Neural crest cell (in vitro differentiated cells): Measurements from ENCODE around the gene UBE2H. TPM values are rescaled to one million over a fixed set of nuclear protein-coding genes. Genes with fewer than 3 reads are reported as not detected.

Experiments used
- DNase-seq: peaks from one replicate; pipeline ENCODE4 v3.0.0; 2021; ENCODE audit warnings: low read depth, mixed read lengths, low spot score
- H3K27ac Mint-ChIP-seq: one replicate; pipeline ENCODE4 v1.8.0; 2021; ENCODE audit warnings: mild to moderate bottlenecking, mixed read lengths; ENCODE audit not compliant: unreplicated experiment
- H3K27me3 Mint-ChIP-seq: 2 replicates; pipeline ENCODE4 v1.8.0; 2021; ENCODE audit warnings: low read depth, mild to moderate bottlenecking, mixed read lengths
- H3K36me3 Mint-ChIP-seq: 2 replicates; pipeline ENCODE4 v1.8.0; 2021; ENCODE audit warnings: low read depth, mild to moderate bottlenecking, mixed read lengths
- H3K4me1 Mint-ChIP-seq: 2 replicates; pipeline ENCODE4 v1.8.0; 2021; ENCODE audit warnings: mixed read lengths
- H3K4me3 Mint-ChIP-seq: one replicate; pipeline ENCODE4 v1.8.0; 2021; ENCODE audit warnings: mild to moderate bottlenecking, mixed read lengths
- H3K9me3 Mint-ChIP-seq: 2 replicates; pipeline ENCODE4 v1.8.0; 2021; ENCODE audit warnings: mixed read lengths
- CTCF ChIP-seq: fragments of 200-600 bp; sonication (generic); conservative IDR thresholded peaks from 2 replicates; pipeline ENCODE4 v1.5.0; 2021; ENCODE audit warnings: antibody characterized with exemption, mild to moderate bottlenecking
- total RNA-seq: library from RNA; stranded (reverse); gene quantifications from 2 replicates; pipeline ENCODE4 v1.2.1, GENCODE V29; 2021

Gene UBE2H
- total RNA-seq, 1 donor from 2014 or later: 43.4 TPM

GRCh38 chr7:129793506-129794310 is 159.1 kb downstream of the UBE2H start:
- H3K36me3 Mint-ChIP-seq: no peaks in the 10 kb centered on the region
- H3K9me3 Mint-ChIP-seq: no peaks in the 10 kb centered on the region
- H3K4me1 Mint-ChIP-seq: no peaks in the 10 kb centered on the region
- H3K27ac Mint-ChIP-seq: no peak overlapping the region
- H3K27me3 Mint-ChIP-seq: peaks cover 16% of the 10 kb centered on the region
- DNase-seq: no peak
- no peak for TF ChIP-seq CTCF
- H3K4me3 Mint-ChIP-seq: no peak overlapping the region

- TF ChIP-seq CTCF: no peak
- H3K4me1 Mint-ChIP-seq: no peaks in the 10 kb centered on the region
- no peak for DNase-seq
- no peaks in the 10 kb centered on the region for H3K9me3 Mint-ChIP-seq
- H3K27ac Mint-ChIP-seq: no peak overlapping the region
- H3K4me3 Mint-ChIP-seq: no peak overlapping the region
- no peaks in the 10 kb centered on the region for H3K36me3 Mint-ChIP-seq
- peaks cover 24% of the 10 kb centered on the region for H3K27me3 Mint-ChIP-seq
Measured at GRCh38 chr7:129792721-129793120, 160.0 kb downstream of the UBE2H start.

GRCh38 chr7:129790136-129790535 is 162.6 kb downstream of the UBE2H start:
- no peak for TF ChIP-seq CTCF
- Mint-ChIP-seq H3K4me1 (peaks cover 8% of the 10 kb centered on the region), H3K4me3 (no peak overlapping the region), H3K27me3 (peaks cover 50% of the 10 kb centered on the region), H3K36me3 (no peaks in the 10 kb centered on the region), H3K9me3 (no peaks in the 10 kb centered on the region), H3K27ac (no peak overlapping the region)
- DNase-seq: no peak

- H3K36me3 Mint-ChIP-seq: no peaks in the 10 kb centered on the region
- no peak overlapping the region for H3K27ac Mint-ChIP-seq
- H3K4me3 Mint-ChIP-seq: no peak overlapping the region
- H3K27me3 Mint-ChIP-seq: peaks cover 55% of the 10 kb centered on the region
- no peak for DNase-seq
- H3K9me3 Mint-ChIP-seq: no peaks in the 10 kb centered on the region
- no peak for TF ChIP-seq CTCF
- H3K4me1 Mint-ChIP-seq: peaks cover 10% of the 10 kb centered on the region
Measured at GRCh38 chr7:129789652-129790051, 163.1 kb downstream of the UBE2H start.

- no peak overlapping the region for H3K4me3 Mint-ChIP-seq
- peaks cover 61% of the 10 kb centered on the region for H3K27me3 Mint-ChIP-seq
Measured at GRCh38 chr7:129789000-129789399, 163.8 kb downstream of the UBE2H start.

More at GRCh38 chr7:129789000-129789399, 163.8 kb downstream of the UBE2H start:
- no peak overlapping the region for H3K27ac Mint-ChIP-seq
- no peaks in the 10 kb centered on the region for H3K36me3 Mint-ChIP-seq
- peaks cover 10% of the 10 kb centered on the region for H3K4me1 Mint-ChIP-seq
- no peak for TF ChIP-seq CTCF
- DNase-seq: no peak
- no peaks in the 10 kb centered on the region for H3K9me3 Mint-ChIP-seq
